GM19397 (cell line): Measurements from ENCODE around the gene ZNF860.
"Not testable (repeated sequence)": the region's sequence is repeated elsewhere in the genome, so short reads cannot be mapped to it uniquely, and the experiment has no call there.

ENCODE experiments used
- ATAC-seq: cut with Tn5 transposase; IDR thresholded peaks from one replicate; pipeline ENCODE4 v1.9.1; 2021; ENCODE audit warnings: mild to moderate bottlenecking, moderate library complexity; ENCODE audit not compliant: unreplicated experiment

ZNF860 gene

GRCh38 chr3:31996195-31996594, 14.6 kb downstream of the ZNF860 start:
- ATAC-seq, result no peak

DNA sequence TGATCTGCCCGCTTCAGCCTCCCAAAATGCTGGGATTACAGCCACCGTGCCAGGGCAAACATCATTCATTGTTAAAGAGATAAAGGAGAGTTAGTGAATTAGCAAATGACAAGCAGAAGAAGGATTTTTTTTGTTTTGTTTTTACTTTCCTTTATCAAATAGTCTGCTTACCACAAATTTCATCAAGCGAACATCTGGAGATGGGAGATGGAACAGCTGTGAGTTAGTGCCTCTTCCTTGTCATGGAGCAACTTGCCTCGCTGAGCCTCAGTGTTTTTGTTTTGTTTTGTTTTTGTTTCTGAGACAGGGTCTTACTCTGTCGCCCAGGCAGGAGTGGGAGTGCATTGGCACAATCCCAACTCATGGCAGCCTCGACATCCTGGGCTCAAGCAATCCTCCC, 15.9 kb downstream of the ZNF860 start:
- no peak for ATAC-seq

GRCh38 chr3:31999907-32000439, 18.4 kb downstream of the ZNF860 start:
- ATAC-seq, result no peak

DNA sequence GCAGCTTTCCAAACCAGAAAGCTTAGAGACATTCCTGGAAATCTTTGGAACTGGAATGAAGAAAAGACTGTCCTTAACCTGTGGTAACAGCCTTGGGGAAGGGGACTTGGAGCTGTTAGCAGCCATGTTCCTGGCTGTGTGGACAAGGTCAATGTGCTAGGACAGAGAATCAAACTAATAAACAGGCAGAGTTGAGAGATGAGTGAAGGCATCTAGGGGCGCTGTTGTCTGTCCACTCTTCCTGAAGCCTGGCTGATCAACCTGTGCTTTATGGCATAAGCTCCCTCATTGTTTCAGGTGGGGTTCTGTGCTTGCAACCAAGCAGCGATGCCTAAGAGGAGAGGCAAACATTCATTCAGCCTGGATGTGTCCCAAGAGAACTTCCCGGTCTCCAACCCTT, 19.3 kb downstream of the ZNF860 start:
- ATAC-seq, result no peak

DNA sequence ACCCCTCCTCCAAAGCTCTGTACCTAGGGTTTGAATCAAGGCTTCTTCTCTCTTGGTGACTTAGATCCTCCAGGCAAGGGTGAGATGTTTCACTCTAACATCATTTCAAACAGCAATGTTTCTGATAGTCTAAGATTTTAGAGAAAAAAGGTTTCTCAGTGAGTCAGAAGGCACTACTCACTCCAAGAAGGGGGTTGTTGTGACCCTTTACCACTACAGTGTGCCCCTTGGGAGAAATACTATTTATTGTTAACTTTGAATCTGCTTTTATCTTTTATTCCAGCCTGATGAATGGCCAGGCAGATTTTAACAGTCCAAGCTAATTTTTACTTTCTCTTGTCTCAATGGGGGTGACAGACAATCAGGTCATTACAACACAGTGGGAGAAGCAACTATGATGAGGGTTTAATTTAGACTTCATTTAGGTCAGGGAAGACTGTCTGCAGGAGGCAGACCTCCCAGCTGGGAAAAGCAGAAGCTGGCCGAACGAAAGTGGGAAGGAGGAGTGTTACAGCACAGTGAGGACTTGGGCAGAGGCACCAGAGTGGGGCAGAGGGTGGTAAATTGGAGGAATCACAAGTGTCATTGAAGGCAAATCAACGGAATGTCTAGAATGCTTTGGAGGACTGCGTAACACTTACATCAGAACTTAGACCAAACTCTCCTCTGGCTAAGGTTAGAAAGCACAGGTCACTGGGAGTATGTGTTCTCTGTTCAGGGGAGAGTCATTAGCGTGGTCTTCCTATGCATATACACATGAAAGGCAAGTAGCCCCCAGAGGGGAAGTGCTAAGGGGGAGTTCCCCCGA, 21.2 kb downstream of the ZNF860 start:
- no peak for ATAC-seq

- no peak for ATAC-seq
Observed at GRCh38 chr3:32003380-32003779, 21.8 kb downstream of the ZNF860 start.

DNA sequence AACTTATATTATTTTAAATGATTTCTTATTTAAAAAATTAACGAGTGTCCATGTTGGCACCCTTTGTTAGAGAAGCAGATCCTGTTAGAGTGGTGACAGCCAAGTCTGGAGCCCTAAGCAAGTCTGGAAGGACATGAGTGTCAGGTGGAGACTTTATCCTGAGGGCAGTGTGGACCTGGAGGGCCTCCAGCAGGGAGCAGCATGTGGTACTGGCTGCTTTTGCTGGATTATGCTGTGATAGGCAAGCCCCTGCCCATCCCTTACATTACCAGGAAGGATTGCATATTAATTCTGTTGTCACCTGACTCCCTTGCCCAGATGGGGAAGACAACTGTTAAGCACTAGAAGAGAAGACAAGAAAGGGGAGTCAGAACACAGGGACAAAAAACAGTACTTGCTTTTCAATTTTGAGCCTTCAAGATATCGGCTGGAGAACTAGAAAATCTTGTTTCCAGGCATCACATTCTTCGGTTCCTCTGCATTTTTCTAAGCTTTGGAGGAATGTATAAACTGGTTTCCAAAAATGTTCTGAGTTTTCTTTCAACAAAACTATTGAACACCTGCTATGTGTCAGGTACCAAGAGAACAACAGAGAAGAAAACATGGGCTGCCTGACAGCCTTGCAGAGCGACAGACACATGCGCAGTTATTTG, 22.7 kb downstream of the ZNF860 start:
- no peak for ATAC-seq

- no peak for ATAC-seq
Observed at GRCh38 chr3:32009101-32009500, 27.6 kb downstream of the ZNF860 start.

DNA sequence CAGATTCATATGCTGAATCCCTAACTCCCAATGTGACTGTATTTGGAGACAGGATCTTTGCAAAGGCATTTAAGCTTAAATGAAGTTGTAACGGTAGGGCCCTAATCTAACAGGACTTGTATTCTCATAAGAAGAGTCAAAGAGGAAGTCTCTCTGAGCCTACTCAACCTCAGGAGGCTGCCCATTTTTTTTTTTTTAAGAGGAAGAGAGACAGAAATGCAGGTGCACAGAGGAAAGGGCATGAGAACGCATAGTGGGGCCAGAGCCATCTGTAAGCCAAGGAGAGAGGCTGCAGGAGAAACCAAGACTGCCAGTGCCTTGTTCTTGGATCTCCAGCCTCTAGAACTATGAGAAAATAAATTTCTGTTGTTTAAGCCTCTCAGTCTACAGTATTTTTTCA, 28.4 kb downstream of the ZNF860 start:
- ATAC-seq, result no peak

- ATAC-seq, result not testable (repeated sequence)
Observed at GRCh38 chr3:32010699-32011098, 29.1 kb downstream of the ZNF860 start.

GRCh38 chr3:32015638-32016037, 34.1 kb downstream of the ZNF860 start:
- not testable (repeated sequence) for ATAC-seq

DNA sequence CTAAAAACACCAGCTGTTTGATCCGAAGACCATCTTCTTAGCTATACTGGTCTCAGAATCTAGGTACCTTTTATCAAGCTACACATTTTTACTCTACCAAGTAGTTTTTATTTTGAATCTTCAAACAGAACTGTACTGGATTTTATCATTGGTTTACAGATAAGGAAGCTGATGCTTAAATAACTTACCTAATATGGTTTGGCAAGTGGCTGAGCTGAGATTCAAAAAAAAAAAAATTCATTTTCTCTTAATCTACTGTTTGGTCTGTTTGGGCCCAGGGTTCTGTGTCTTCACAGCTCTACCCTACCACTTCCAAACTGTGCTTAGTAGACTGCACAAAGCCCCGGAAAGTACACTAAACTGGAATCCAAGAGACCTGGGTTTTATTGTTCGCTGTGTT, 35.7 kb downstream of the ZNF860 start:
- no peak for ATAC-seq

DNA sequence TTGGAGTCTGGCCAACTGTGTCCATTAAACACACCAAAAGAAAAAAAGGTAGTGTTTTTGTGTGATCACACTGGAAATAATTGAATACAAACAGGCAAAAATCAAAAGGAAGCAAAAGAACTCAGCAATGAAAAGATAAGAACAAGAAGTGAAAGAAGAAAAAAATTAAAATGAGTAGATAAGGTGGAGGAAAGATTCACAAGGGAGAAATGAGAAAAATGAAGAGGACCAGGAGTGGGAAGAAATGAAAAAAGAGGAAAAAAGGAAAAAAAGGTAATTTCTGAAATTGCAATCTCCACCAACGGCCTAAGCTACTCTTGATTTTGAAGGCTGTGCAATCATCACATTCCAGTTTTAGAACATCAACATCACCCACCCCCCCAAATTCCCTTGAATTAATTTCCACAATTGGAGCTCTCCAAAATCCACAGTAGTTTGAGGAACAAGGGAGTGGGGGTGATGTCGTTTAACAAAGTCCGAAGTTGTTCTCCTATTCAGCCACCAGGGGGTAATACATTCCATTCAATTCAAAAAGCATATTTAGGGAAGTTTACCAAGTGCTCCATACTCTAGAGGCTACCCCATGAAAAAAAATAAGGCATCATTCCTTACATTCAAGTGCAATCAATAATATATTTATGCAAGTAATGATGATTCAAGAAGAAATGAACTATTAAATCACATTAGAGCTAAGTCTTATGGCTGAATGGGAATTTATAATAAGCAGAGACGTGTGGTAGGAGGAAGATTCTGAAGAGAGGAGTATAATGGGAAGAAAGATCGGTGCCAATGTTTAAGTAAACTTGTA, 37.4 kb downstream of the ZNF860 start:
- ATAC-seq, result no peak

DNA sequence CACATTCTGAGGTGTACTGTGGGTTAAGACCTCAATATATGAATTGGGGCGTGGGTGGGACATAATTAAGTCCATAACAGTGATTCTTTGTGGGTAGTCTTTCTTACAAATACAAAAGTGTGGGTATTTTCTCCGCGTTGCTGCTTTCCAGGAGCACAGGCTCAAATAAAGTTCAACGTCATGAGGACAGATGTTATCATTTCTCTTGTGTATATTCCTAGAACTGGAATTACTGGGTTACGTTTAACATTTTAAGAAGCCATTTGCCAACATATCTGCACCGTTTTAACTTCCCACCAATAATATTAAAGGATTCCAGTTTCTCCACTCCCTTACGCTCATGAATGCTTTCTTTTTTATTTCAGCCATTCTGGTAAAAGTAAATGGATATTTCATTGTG, 39.6 kb downstream of the ZNF860 start:
- ATAC-seq, result no peak

DNA sequence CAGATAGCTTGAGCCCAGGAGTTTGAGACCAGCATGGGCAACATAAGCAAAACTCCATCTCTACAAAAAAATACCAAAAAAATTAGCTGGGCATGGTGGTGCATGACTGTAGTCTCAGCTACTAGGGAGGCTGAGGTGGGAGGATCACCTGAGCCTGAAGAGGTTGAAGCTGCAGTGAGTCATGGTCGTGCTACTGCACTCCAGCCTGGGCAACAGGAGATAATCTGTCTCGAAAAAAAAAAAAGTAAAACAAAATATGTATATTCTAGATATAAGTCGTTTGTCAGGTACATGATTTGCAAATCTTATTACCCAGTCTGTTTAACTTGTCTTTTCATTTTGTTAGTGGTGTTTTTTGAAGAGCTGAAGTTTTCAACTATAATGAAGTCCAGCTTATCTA, 40.2 kb downstream of the ZNF860 start:
- ATAC-seq, result no peak

GRCh38 chr3:32022947-32023346, 41.4 kb downstream of the ZNF860 start:
- ATAC-seq, result no peak

- ATAC-seq, result no peak
Observed at GRCh38 chr3:32026593-32026992, 45.0 kb downstream of the ZNF860 start.

GRCh38 chr3:32037932-32038267, 56.4 kb downstream of the ZNF860 start:
- ATAC-seq, result no peak

DNA sequence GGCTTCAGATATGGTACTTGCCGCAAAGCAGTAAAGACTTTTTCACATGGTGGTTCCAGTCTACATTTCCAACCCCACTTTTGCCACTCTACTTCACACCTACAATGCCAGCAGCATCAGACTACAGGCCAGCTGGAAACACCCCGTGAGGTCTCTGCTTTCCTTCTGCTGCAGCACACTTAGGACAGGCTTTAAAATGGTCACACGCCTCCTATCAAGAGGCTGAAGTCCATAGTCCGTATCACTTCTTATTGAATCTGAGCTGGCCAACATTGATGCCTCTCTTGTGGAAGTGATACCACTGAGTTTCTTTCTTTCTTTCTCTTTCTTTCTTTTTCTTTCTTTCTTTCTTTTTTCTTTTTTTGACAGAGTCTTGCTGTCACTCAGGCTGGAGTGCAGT, 59.8 kb downstream of the ZNF860 start:
- no peak for ATAC-seq
